CMK (cell line): ENCODE results near the gene TMEM250.

Source experiments
- DNase-seq: peaks from one replicate; pipeline ENCODE4 v3.0.0-alpha.2; 2010; ENCODE audit warnings: low read depth

The TMEM250 gene

GRCh38 chr9:136082496-136083361, 35.9 kb downstream of the TMEM250 start:
- DNase-seq, result no peak

GRCh38 chr9:136081826-136082495, 36.7 kb downstream of the TMEM250 start:
- no peak for DNase-seq

GRCh38 chr9:136081113-136081825, 37.4 kb downstream of the TMEM250 start:
- DNase-seq, result no peak

GRCh38 chr9:136080716-136081112, 38.0 kb downstream of the TMEM250 start:
- no peak for DNase-seq

- DNase-seq, result no peak
Measured at GRCh38 chr9:136079916-136080246, 38.8 kb downstream of the TMEM250 start.

- no peak for DNase-seq
Measured at GRCh38 chr9:136079211-136079915, 39.3 kb downstream of the TMEM250 start.

GRCh38 chr9:136078498-136079011, 40.1 kb downstream of the TMEM250 start:
- no peak for DNase-seq

GRCh38 chr9:136078024-136078423, 40.7 kb downstream of the TMEM250 start:
- DNase-seq, result no peak

GRCh38 chr9:136077491-136077890, 41.2 kb downstream of the TMEM250 start:
- no peak for DNase-seq

GRCh38 chr9:136075881-136076678, 42.6 kb downstream of the TMEM250 start:
- no peak for DNase-seq

- DNase-seq, result no peak
Measured at GRCh38 chr9:136075134-136075841, 43.4 kb downstream of the TMEM250 start.

- DNase-seq, result no peak
Measured at GRCh38 chr9:136074706-136075105, 44.0 kb downstream of the TMEM250 start.
